HCEC 1CT (cell line): Measurements from ENCODE around the gene C16orf46.

ENCODE experiments used
- DNase-seq: peaks from one replicate; pipeline ENCODE4 v3.0.0-alpha.2; 2017

The C16orf46 gene

DNA sequence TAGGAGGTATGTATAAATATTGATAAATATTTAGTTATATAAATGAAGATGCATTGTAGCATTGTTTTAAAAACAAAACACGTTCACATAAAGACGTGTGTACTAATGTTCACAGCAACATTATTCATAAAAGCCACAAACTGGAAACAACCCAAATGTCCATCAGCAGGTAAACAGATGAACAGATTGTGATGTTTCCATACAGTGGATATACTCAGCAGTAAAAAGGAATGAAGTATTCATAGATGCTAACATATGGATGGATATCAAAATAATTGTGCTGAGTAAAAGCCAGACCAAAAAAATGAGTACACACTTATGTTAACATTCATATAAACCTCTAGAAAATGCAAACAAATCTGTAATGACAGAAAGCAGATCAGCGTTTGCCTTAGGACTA is 64.1 kb downstream of the C16orf46 start:
- no peak for DNase-seq
